Measurements from ENCODE around the gene PLXNB2. TPM values are rescaled to one million over a fixed set of nuclear protein-coding genes. Genes with fewer than 3 reads are reported as not detected.
"Not testable (repeated sequence)": the region's sequence is repeated elsewhere in the genome, so short reads cannot be mapped to it uniquely, and the experiment has no call there.

Gene PLXNB2
- total RNA-seq, 4 donors from 2014 or later = 93.2 to 207 (median 102) TPM

- TF ChIP-seq EP300 (IDR thresholded peaks at IDR 0.05) = no peak
- no peak for TF ChIP-seq POLR2AphosphoS5 (IDR thresholded peaks at IDR 0.05)
- no peak for TF ChIP-seq POLR2A (IDR thresholded peaks at IDR 0.05)
- no peak for TF ChIP-seq CTCF (IDR thresholded peaks at IDR 0.05)
- Histone ChIP-seq H3K4me3 (peak overlapping the region; percentile 79 to 87), H3K27me3 (no peaks in the 10 kb centered on the region), H3K27ac (peak overlapping the region in 3 of 4 donors; percentile 95 to 97 (median 96)), H3K36me3 (no peaks in the 10 kb centered on the region), H3K9me3 (no peaks in the 10 kb centered on the region), H3K4me1 (peaks cover 0 to 22% (median 10%) of the 10 kb centered on the region in 3 donors)
- 6 to 27% methylated on average over 14 to 16 of the region's 56 CpGs for WGBS, 2 donors (ENCODE audit: low coverage in 1 of 2)
- ATAC-seq = no peak
Measured at GRCh38 chr22:50326225-50326955, 18.9 kb upstream of the PLXNB2 start.

GRCh38 chr22:50325444-50326224 lies 18.2 kb upstream of the PLXNB2 start:
- Histone ChIP-seq H3K4me1 (peaks cover 0 to 22% (median 10%) of the 10 kb centered on the region in 3 donors), H3K27me3 (no peaks in the 10 kb centered on the region), H3K36me3 (no peaks in the 10 kb centered on the region), H3K27ac (no peak overlapping the region), H3K4me3 (peak overlapping the region in 1 of 2 donors; percentile 87), H3K9me3 (no peaks in the 10 kb centered on the region)
- no peak for ATAC-seq
- TF ChIP-seq EP300 (IDR thresholded peaks at IDR 0.05) = no peak
- no peak for TF ChIP-seq POLR2A (IDR thresholded peaks at IDR 0.05)
- TF ChIP-seq POLR2AphosphoS5 (IDR thresholded peaks at IDR 0.05) = no peak
- no peak for TF ChIP-seq CTCF (IDR thresholded peaks at IDR 0.05)
- whole genome bisulfite sequencing, 2 donors (ENCODE audit: low coverage in 1 of 2) = 67 to 89% methylated on average over 5 to 10 of the region's 19 CpGs

GRCh38 chr22:50323900-50324299 lies 16.5 kb upstream of the PLXNB2 start:
- WGBS, 2 donors (ENCODE audit: low coverage in 1 of 2) = 100% methylated on average over 1 of the region's 5 CpGs
- Histone ChIP-seq H3K9me3 (no peaks in the 10 kb centered on the region), H3K4me1 (peaks cover 0 to 22% (median 10%) of the 10 kb centered on the region in 3 donors), H3K4me3 (no peak overlapping the region), H3K36me3 (no peaks in the 10 kb centered on the region), H3K27me3 (no peaks in the 10 kb centered on the region), H3K27ac (no peak overlapping the region)
- no peak for ATAC-seq
- TF ChIP-seq CTCF (IDR thresholded peaks at IDR 0.05) (no peak), POLR2A (IDR thresholded peaks at IDR 0.05) (no peak), POLR2AphosphoS5 (IDR thresholded peaks at IDR 0.05) (no peak), EP300 (IDR thresholded peaks at IDR 0.05) (no peak)

GRCh38 chr22:50322382-50323104 lies 15.1 kb upstream of the PLXNB2 start:
- H3K27me3 ChIP-seq, H3K27ac ChIP-seq, H3K36me3 ChIP-seq, H3K9me3 ChIP-seq, ATAC-seq, H3K4me3 ChIP-seq: not testable (repeated sequence)
- whole genome bisulfite sequencing, 2 donors (ENCODE audit: low coverage in 1 of 2) = 71 to 83% methylated on average over 3 to 4 of the region's 10 CpGs
- H3K4me1 ChIP-seq = peaks cover 0 to 15% (median 6%) of the 10 kb centered on the region in 3 donors

GRCh38 chr22:50320671-50321325 lies 13.4 kb upstream of the PLXNB2 start:
- Histone ChIP-seq H3K27ac (no peak overlapping the region), H3K4me3 (no peak overlapping the region), H3K9me3 (no peaks in the 10 kb centered on the region), H3K36me3 (no peaks in the 10 kb centered on the region), H3K4me1 (peaks cover 0 to 3% (median 0%) of the 10 kb centered on the region in 3 donors), H3K27me3 (no peaks in the 10 kb centered on the region)
- no CpG with 5 or more reads among the region's 10 CpGs for WGBS, 2 donors (ENCODE audit: low coverage in 1 of 2)
- ATAC-seq = no peak
- TF ChIP-seq POLR2A (IDR thresholded peaks at IDR 0.05) = no peak
- TF ChIP-seq POLR2AphosphoS5 (IDR thresholded peaks at IDR 0.05) = no peak
- TF ChIP-seq CTCF (IDR thresholded peaks at IDR 0.05) = no peak
- no peak for TF ChIP-seq EP300 (IDR thresholded peaks at IDR 0.05)

Measured in gastroesophageal sphincter (tissue), 4 donors.